GM21619 (cell line): ENCODE data around the gene CD46.
"Not testable (repeated sequence)": the region's sequence is repeated elsewhere in the genome, so short reads cannot be mapped to it uniquely, and the experiment has no call there.

ENCODE experiments used
- ATAC-seq: cut with Tn5 transposase; IDR thresholded peaks from one replicate; pipeline ENCODE4 v1.9.1; 2021; ENCODE audit not compliant: unreplicated experiment

The CD46 gene

GRCh38 chr1:207751790-207752455 lies at the start of gene CD46:
TSS of gene CD46 (plus strand) at chr1:207752054. CDS start at chr1:207752213, 159 bp downstream.
- ATAC-seq, result peak; percentile 93

DNA sequence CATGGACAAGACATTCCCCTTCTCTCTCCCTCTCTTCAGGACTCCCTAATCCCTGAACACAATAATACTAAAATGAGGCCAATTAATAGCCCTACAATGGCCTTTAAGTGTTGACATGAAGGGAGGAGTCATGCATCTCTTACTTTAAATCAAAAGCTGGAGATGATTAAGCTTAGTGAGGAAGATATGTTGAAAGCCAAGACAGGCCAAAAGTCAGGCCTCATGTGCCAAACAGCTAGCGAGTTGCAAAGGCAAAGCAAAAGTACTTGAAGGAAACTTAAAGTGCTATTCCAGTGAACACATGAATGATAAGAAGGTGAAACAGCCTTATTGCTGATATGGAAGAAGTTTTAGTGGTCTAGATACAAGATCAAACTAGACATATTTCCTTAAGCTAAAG lies 49.5 kb upstream of the CD46 start:
- no peak for ATAC-seq

DNA sequence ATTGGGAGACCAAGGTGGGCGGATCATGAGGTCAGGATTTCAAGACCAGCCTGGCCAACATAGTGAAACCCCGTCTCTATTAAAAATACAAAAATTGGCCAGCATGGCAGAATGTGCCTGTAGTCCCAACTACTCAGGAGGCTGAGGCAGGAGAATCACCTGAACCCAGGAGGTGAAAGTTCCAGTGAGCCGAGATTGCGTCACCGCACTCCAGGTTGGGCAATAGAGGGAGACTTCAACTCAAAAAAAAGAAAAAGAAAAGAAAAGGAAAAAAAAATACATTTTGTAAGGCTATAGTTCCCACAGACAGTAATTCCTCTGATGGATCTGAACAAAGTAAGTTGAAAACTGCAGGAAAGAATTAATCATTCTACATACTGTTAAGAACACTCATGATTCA lies 48.1 kb upstream of the CD46 start:
- ATAC-seq, result no peak

GRCh38 chr1:207708004-207708403 lies 43.9 kb upstream of the CD46 start:
- ATAC-seq, result not testable (repeated sequence)

DNA sequence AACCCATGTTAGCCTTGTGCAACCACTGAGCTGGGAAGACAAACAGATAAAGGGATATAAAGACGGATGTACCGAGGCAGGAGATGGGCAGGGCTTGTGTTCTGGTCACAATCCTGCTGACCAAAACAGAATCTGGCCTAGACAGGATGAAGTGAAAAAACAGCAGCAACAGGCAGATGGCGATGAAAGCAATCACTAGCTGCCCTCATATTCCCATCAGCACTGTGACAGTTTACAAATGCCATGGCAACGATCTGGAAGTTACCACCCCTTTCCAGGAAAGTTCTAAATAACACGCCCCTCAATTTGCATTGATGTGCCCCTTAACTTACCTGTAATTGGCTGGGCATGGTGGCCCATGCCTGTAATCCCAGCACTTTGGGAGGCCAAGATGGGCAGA lies 40.6 kb upstream of the CD46 start:
- no peak for ATAC-seq

DNA sequence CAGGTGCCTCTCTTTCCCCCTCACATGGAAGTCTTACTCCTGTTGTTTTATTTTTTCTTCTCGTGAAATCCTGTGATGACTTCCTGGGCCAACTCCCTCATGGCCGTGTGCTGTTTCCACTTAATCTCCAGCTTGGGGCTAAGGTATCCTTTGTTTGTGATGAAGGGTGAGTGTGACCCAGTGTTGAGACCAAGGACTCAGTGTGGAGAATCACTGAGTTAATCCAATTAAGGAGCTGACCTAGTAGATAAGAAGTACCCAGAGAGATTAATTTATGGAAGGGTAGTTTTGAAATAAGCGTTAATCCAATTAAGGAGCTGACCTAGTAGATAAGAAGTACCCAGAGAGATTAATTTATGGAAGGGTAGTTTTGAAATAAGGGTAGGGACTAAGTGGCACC lies 39.2 kb upstream of the CD46 start:
- not testable (repeated sequence) for ATAC-seq

- no peak for ATAC-seq
Observed at GRCh38 chr1:207713529-207713928, 38.3 kb upstream of the CD46 start.

DNA sequence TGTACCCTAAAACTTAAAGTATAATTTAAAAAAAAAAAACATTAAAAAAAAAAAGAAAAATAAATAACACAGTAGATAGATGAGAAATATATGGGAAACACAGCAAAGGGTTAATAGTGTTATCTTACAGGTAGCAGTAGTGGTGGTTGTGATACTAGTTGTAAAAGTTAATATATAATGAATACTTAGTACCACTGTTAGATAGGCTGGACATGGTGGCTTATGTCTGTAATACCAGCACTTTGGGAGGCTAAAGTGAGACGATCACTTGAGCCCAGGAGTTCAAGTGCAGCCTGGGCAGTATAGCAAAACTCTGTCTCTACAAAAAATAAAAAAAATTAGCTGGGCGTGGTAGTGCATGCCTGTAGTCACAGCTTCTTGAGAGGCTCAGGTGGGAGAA lies 32.6 kb upstream of the CD46 start:
- ATAC-seq, result no peak

- ATAC-seq, result not testable (repeated sequence)
Observed at GRCh38 chr1:207728200-207728858, 23.5 kb upstream of the CD46 start.

GRCh38 chr1:207737503-207738157 lies 14.2 kb upstream of the CD46 start:
- ATAC-seq, result not testable (repeated sequence)

- ATAC-seq, result not testable (repeated sequence)
Observed at GRCh38 chr1:207738158-207738659, 13.6 kb upstream of the CD46 start.

DNA sequence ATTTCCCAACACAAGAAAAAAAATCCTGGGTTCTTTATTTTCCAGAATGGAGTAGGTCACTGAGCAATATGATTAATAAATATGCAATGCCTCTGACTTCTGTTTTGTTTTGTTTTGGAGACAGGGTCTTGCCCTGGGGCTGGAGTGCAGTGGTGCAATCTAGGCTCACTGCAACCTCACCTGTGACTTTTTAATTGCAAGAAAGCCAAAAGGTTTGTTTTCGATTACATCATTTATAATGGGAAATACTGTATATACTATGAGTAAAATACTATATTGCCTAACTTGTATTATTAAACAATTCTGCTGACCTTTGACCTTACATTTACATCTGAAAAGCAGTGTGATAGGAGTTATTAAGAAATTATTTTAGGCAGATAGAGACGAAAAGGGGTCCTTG lies 11.6 kb upstream of the CD46 start:
- no peak for ATAC-seq

DNA sequence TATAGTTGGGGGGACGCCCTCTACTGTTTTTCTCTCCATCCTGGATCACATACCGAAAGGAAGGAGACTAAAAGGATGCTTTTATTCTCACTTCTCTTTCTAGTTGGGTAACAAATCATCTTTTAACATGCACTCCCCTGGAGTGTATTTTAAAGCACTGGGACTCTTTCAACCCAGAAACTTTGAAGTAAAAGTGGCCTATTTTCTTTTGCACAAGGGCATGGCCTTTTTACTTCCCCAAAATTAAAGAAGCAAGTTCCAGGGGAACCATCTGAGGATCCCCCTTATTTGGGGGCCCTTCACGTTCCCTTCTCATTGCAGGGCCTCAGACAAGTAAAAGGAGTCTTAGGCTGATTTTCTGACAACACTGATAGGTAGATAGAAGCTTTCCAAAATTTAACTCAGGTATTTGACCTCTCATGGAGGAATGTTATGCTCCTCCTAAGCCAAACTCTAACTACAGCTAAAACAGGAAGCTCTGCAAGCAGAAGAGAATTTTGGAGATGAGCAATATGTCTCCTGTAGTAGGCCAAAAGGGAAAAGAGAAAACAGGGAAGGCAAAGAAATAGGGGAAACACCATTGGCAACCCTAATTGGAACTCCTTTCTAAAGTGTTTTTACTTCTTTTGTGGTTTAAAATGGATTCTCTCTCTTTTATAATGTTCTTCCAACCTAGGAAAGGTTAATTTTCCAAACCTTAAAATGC lies 8.9 kb upstream of the CD46 start:
- no peak for ATAC-seq

DNA sequence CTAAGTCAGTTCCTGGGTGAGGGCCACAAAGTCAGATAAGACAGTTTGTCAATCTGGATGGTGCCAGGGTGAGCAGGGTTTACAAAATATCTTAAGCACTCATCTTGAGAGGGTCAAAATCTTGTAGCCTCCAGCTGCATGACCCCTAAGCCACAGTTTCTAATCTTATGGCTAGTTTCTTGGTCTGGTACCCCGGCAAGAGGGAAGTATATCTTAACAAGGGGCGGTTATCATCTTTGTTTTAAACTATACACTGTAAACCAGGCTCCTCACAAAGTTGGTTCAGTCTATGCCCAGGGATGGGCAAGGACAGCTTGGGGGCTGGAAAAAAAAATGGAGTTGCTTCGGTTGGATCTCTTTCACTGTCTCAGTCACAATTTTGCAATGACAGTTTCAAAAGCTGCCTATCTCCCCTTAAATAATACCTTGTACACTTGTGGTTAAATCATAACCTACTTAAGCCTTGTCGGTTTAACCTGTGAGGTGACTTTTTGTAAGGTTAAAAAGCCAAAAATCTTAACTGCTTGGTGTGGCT lies 7.8 kb upstream of the CD46 start:
- no peak for ATAC-seq

DNA sequence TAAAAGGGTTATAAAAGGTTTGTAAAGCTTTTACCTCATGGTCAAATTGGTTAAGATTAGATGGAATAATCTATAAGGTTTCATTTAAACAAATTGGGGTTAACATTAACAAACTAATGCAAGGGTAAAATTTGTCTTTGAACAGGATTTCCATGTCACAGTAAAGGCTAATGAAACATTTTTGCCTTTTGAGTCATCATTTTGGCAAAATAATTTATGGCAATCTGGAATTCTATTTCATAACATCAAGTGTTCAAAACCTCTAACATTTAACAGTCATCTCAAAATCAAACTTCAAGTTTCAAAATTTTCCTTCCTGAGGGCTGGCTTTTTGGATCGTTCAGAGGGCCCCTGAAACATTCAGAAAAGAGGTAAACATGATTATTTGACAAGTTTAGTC lies 6.6 kb upstream of the CD46 start:
- ATAC-seq, result no peak

- no peak for ATAC-seq
Observed at GRCh38 chr1:207745839-207746767, 5.8 kb upstream of the CD46 start.

DNA sequence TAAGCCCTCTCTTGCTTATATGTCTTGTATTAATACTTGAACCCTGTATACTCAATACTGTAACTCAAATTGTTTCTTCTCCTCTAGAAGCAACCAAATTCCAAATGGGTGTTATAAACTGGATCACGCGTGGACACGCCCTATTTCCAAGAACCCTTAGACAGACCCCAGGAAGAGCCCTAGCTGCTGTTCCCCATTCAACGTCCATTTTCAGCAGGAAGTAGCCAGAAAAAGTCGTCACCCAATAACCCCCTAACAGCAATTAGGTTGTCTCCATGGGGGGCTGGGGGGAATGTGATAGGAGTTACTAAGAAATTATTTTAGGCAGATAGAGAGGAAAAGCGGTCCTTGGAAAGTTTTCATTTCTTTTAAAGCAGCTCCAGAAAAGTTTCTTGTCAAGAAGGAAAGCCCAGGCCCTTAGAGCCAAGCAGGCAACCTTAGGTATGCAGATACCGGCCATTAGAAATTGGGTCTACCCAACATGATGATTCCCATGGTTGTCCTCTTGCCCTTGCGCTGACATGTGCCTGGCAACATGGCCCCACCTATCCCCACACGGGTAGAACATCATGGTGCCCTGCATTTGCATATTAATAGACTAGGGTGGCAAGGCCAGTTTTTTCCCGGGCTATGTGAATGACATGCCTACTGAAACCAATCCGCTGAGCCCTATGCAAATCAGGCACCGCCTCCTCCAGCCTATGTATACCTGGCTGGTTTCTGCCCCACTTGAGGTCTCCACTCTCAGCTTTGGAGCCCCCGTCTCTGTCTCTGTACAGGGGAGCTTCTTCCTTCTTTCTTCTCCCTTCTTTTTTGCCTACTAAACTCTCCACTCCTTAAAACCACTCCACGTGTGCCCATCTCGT lies 4.0 kb upstream of the CD46 start:
- ATAC-seq, result no peak

DNA sequence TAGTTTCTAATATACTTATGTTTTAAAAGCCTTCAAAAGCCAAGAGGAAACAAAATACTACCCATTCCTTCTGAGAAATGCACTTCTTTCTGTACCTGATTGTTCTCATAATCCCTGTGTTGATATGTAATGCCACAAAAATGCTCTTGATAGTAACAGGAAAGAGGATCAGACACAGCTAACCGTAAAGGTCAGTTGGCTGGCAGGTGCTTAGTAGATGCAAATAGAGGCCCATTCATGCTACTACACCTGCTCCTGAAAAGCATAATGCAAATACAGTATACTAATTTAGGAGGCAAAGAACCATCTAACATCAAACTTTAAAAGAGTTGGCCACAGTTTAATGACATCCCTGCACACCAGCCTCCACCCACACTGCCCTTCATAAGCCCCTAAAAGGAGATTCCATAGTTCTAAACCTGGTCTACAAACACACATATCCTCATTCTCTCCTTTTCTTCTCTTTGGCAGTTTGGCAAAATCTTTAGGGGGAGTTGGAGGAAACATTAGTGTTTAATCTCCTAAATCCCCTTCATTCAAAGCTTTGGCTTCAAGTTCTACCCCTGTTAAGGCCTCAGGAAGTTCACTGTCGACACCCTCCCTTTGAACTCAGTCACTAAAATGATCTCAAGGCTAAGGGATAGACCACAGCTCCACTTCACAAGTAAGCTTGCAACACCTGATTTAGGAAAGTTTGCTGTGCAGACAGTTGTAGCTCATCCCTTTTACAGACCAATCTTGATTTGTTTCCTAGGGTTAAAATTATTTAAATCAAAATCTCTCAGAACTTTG lies 2.9 kb upstream of the CD46 start:
- no peak for ATAC-seq
